GM20431 (cell line): Measurements from ENCODE around the gene C5AR1.
"Not testable (repeated sequence)": the region's sequence is repeated elsewhere in the genome, so short reads cannot be mapped to it uniquely, and the experiment has no call there.

ENCODE experiments used
- in situ Hi-C: fragments of 300-500 bp; cut with MseI, MboI; formaldehyde crosslinking; loops from one replicate; pipeline ENCODE4 v1.15.0; 2020; ENCODE audit warnings: low sequenced_read_pairs; ENCODE audit not compliant: unreplicated experiment

Gene C5AR1

DNA sequence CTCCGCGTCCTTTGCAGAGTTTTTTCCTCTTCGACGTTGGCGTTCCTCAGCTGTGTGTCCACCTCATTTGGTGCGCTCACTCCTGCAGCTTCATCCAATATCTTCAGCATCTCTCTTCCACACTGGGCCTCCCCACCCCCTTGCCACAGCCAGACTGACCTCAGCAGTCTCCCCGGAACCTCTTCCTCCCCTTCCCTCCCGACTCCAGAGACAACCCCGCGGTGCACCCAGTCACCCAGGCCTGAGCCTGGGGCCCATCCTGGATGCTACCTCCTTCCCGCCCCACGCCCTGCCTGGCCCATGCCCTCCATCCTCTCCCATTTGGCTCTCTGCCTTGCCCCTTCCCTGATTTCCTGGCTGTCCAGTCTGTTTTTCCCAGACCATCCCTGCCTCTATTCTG lies 14.2 kb downstream of the C5AR1 start:
- in situ Hi-C loops: no loop called here

DNA sequence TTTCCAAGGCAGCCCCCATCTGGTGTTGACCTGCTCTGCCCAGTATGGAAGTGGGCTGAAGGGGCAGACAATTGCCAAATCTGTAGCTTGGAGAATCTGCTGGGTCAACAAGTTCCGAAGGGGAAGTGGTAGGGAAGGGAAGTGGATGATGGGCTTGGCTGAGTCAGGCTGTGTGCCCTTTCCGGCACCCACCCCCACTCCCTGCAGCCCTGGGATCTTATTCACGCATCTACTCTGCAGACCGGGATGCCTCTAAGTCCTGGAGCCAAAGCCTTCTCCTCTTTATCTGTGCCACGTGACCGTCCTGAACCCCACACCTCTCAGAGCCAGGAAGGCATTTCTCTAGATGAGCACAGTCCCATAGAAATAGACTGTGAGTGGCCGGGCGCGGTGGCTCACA lies 14.8 kb downstream of the C5AR1 start:
- in situ Hi-C loops: no loop called here

DNA sequence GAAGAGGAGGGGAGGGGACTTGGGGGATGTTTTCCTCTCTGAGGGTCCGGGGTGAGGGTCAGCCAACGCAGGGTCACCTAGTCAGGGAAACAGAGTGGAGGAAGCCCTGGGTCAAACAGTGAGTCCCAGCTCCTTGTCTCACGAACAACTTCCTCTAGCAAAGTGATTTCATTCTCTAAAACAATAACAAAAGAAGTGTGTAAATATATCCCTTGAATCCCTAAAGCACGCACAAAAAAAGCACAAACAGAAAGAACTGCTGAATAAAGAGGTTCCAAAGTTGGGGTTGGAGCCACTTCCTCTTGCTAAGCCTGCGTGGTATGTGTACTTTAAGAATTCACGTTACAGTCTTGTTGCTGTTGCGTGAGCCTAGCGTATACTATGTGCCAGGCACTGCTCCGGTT lies 20.8 kb downstream of the C5AR1 start:
- in situ Hi-C loops: no loop called here

DNA sequence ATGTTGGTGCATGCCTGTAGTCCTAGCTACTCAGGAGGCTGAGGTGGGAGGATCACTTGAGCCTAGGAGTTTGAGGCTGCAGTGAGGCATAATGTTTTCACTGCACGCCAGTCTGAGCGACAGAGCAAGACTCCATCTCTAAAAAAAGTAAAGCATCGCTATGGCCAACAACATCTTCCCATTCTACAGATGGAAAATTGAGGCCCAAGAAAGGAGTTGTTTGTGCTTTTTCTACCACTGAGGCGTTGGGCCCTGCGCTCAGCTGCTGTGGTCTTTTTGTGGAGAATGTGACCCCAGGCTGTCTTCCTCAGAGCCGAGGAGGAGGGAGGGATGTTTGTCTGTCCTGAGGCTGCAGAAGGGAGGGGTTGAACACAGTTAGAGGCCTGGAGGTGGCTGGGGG lies 21.8 kb downstream of the C5AR1 start:
- in situ Hi-C loops: no loop called here

DNA sequence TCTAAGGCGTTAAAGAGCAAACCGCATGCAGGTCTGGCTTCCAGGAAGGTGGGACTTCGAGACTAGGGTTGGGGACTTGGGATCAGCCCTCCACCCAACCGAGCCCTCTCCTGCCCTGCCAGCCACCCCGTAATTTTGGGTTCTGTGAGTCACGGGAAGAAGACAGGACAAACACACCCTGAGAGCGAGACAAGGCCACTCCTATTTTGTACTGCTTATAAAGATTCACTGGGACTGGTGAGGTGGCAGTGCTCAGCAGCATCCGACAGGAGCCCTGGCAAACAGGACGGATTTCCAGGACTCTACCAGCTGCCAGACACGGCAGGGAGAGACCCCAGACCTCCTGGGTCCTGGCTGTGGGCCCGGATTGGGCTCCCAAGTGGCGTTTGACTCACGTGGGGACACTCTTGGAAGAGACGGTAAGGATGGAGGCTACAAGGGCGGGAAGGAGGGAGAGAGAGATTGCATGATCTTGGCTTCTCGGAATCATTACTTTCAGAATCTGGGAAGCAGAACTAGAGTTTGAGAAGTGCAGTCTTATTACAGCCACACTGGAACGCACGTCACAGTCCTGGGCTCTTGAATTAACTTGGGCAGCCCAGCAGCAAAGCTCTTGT lies 22.4 kb downstream of the C5AR1 start, which contains the start of gene C5AR2:
TSS of gene C5AR2 (plus strand) at position 245 of the 617 bp plus-strand sequence. CDS start 8,625 bp downstream, outside the sequence.
- in situ Hi-C loops: no loop called here

DNA sequence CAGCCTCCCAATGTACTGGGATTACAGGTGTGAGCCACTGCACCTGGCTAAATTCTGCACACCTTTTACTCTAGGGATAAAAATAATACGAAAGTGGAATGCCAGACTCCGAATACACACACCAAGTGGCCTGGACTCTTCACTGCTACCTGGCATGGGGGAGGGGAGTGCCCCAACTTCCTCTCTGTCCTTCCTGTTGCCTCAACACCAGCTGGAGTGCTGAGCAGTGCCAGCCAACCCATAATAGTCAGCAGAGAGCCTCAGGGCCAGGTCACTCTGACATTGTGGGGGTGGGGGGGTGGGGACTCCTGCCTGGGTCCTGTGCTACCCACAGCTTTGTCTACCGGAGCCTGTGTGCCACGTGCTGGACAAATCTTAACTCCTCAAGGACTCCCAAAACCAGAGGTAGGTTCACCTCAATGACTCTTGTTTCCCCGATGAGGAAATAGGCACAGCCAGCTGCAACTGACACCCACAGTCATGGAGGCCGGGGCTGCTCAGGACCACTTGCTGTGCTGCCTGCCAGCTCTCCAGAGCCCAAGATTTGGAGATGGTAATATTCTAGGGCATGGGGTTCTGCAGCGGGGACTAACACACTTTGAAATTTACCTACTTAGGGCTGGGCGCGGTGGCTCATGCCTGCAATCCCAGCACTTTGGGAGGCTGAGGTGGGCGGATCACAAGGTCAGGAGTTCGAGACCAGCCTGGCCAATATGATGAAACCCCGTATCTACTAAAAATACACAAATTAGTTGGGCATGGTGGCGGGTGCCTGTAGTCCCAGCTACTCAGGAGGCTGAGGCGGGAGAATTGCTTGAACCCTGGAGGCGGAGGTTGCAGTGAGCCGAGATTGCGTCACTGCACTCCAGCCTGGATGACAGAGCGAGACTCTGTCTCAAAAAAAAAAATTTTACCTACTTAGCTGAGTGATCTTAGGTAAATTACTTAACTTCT lies 27.4 kb downstream of the C5AR1 start:
- in situ Hi-C loops: not testable (repeated sequence)

DNA sequence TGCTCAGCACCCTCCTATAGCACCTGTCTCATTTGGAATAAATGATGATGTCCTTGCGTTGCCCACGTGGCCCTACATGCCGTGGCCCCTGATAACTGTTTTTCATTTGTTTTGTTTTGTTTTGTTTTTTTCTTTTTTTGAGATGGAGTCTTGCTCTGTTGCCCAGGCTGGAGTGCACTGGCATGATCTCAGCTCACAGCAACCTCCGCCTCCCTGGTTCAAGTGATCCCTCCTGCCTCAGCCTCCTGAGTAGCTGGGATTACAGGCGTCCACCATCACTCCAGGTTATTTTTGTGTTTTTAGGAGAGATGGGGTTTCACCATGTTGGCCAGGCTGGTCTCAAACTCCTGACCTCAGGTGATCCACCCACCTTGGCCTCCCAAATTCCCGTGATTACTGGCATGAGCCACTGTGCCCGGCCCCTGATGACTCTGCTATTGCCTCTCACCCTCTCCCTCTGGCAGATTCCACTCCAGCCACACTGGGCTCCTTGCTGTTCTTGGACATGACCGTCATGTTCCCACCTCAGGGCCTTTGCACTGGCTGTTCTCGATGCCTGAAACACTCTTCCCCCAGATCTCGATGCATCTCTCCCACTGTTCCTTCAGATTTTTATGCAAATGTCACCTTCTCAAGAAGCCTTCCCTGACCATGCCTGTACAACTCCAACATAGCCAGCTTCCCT lies 29.7 kb downstream of the C5AR1 start:
- in situ Hi-C loops: no loop called here

DNA sequence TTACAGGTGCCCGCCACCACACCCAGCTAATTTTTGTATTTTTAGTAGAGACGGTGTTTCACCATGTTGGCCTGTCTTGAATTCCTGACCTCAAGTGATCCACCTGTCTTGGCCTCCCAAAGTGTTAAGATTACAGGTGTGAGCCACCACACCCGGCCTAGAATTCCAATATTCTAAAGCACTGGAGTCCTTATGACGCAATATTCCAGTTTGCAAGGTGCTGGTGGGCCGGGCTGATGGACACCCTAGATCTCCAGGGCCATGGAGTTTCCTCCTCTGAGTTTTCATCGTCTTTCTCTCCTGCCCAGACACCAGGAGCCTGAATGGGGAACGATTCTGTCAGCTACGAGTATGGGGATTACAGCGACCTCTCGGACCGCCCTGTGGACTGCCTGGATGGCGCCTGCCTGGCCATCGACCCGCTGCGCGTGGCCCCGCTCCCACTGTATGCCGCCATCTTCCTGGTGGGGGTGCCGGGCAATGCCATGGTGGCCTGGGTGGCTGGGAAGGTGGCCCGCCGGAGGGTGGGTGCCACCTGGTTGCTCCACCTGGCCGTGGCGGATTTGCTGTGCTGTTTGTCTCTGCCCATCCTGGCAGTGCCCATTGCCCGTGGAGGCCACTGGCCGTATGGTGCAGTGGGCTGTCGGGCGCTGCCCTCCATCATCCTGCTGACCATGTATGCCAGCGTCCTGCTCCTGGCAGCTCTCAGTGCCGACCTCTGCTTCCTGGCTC lies 31.0 kb downstream of the C5AR1 start:
- in situ Hi-C loops: no loop called here

DNA sequence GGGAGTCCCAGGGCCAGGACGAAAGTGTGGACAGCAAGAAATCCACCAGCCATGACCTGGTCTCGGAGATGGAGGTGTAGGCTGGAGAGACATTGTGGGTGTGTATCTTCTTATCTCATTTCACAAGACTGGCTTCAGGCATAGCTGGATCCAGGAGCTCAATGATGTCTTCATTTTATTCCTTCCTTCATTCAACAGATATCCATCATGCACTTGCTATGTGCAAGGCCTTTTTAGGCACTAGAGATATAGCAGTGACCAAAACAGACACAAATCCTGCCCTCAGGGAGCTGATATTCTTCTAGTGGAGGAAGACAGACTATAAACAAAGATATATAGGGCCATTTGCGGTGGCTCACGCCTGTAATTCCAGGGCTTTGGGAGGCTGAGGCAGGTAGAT lies 32.1 kb downstream of the C5AR1 start:
- in situ Hi-C loops: no loop called here

DNA sequence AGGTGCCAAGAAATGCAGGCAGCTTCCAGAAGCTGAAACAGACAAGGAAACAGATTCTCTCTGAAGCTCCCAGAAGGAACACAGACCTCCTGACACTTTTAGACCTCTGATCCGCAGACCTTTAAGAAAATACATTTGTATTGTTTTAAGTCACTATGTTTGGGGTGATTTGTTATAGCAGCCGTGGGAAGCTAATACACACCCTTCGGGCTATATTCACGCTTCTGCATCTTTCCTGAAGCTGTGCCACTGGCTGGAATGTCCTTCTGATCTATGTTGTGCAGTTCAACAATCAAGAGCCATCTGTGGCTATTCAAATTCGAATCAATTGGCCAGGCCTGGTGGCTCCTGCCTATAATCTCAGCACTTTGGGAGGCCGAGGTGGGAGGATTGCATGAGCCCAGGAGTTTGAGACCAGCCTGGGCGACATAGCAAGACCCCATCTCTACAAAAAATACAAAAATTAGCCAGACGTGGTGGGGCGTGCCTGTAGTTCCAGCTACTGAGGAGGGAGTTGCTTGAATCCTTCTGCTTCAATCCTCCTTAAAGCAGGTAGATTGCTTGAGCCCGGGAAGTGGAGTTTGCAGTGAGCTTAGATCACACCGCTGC lies 33.6 kb downstream of the C5AR1 start:
- in situ Hi-C loops: no loop called here

DNA sequence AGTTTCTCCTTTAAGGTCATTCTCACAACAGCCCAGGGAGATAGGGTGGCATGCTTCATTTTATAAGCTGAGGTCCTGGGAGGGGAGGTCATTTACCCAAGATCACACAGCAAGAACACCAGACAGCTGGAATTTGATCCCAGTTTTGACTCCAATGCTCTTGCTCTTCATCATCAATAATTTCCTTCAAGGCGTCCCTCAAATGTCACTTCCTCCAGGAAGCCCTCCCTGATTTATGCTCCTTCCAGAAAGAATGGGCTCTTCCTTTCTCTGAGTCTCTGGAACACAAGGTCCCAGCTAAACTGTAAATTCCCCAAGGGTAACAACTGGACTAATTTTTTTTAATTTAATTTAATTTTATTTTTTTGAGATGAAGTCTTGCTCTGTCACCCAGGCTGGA lies 34.8 kb downstream of the C5AR1 start:
- in situ Hi-C loops: no loop called here

DNA sequence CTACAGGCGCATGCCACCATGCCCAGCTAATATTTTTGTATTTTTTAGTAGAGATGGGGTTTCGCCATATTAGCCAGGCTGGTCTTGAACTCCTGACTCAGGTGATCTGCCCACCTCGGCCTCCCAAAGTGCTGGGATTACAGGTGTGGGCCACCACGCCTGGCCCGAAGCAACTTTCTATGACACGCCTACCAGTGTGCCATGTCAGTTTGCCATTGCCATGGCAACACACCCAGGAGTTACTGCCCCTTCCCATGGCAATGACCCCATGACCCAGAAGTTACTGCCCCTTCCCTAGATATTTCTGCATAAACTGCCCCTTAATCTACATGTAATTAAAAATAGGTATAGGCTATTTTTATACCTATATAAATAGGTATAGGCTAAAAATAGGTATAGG lies 36.4 kb downstream of the C5AR1 start:
- in situ Hi-C loops: not testable (repeated sequence)

DNA sequence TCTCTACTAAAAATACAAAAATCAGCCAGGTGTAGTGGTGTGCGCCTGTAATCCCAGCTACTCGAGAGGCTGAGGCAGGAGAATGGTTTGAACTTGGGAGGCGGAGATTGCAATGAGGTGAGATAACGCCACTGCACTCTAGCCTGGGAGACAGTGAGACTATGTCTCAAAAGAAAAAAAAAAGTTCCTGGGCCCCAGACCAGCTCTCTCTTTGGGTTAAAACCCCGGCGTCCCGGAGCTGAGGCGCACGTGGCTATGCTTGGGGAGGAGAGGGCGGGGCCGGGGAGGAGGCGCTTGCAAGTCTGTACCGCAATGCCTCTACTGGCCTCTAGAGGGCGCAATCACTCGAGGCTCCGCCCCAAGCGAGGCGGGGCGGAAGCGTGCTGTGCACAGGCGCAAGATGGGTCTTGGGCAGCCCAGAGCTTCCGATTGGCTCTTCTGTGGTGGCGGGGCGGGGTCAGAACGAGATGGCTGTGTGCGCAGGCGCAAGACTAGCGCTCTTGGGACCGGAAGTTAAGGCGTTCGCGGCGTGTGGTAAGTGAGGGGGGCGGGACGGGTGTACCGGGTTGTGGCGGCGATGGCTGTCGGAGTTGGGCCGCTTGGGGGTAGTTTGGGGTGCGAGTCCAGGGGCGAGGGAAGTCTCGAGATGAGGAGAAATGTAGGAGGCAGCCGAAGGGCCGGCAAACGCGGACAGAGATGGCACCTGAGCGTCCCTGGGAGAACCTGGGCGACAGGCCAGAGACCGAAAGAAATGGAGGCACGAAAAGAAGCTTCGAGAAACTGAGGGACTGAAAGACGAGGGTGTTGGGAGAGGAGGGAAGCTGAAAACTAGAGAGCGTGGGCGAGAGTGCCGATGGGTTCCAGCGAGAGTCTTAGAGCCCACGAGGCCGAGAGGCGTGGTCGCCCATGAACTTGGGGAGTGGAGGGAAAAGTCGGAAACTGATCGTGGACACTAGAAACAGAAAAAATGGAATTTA lies 39.4 kb downstream of the C5AR1 start, which contains the start of gene DHX34:
TSS of gene DHX34 (plus strand) at position 497 of the 977 bp plus-strand sequence. CDS start 3,716 bp downstream, outside the sequence.
- in situ Hi-C loops: no loop called here

DNA sequence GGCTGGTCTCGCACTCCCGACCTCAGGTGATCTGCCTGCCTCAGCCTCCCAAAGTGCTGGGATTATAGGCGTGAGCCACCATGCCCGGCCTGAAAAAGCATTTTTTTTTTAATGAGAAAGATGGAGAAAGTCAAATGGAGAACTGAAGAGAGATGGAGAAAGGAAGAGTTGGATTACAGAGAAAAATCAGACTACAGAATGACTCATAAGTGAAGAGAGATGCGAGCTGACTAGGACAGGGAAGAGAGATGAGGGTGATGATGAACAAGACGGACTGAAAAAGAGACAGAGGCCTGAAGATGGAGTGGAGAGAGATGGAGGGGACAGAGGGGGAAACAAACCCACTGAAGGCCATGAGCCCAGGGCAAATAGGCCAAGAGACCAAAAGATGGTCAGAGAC lies 41.0 kb downstream of the C5AR1 start:
- in situ Hi-C loops: no loop called here

DNA sequence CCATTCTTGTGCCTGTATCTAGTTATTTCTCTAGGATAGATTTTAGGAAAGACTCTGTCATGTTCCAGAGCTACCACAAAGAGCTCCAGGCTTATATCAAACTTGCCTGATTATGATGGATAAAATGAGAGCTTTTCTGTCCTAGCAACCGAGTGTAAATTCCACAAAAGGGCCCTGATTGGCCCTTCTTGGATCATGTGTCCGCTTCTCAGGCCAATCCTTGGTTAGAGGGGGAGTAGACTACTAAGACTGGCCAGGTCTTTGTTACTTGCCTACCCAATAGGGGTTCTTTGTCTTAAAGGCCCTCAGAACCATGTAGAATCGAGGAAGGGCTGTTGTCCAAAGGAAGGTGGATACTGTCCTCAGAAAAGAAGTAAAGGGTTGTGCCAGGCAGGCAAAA lies 41.9 kb downstream of the C5AR1 start:
- in situ Hi-C loops: no loop called here

DNA sequence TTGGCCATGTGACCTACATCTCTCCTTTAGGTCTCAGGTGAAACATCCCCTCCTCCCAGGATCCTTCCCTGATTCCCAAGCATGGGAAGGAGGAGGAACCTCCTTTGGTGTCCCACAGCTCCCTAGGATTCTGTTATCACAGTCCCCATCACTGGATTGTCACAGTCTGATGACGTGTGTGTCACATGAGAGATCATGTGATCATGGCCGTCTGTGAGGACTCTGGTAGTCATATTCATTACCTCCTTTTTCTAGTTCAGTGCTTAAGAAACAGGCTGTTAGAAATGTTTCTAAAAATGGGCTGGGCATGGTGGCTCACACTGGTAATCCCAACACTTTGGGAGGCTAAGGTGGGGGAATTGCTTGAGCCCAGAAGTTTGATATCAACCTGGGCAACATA lies 42.4 kb downstream of the C5AR1 start:
- in situ Hi-C loops: no loop called here

DNA sequence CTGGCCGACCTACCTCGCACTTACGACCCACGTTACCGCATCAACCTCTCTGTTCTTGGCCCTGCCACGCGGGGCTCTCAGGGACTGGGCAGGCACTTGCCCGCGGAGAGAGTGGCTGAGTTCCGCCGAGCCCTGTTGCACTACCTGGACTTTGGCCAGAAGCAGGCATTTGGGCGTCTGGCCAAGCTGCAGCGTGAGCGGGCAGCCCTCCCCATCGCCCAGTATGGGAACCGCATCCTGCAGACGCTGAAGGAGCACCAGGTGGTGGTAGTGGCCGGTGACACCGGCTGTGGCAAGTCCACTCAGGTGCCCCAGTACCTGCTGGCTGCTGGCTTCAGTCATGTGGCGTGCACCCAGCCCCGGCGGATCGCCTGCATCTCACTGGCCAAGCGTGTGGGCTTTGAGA lies 43.6 kb downstream of the C5AR1 start:
- in situ Hi-C loops: no loop called here

DNA sequence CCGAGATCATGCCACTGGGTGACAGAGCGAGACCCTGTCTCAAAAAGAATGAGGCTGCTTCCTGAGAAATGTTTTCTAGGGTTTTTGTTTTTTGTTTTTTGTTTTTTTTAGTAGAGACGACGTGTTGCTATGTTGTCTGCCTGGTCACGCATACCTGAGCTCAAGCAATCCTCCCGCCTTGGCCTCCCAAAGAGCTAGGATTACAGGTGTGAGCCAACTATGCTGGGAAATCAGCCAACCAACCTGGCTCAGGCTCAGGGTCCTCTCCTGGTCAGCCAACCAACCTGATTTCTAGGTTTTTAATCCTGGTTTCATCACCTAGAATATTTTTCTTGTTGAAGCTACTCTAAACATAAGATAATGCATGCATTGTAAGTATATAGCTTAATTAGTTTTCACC lies 47.2 kb downstream of the C5AR1 start:
- in situ Hi-C loops: no loop called here
